Renal cortical epithelial cell (primary cell): Measurements from ENCODE around the gene WWOX. TPM values are rescaled to one million over a fixed set of nuclear protein-coding genes. Genes with fewer than 3 reads are reported as not detected.
A peak's percentile ranks its signal among the peaks of the same experiment; 100 is the strongest.

Experiments used
- DNase-seq: peaks from one replicate; pipeline ENCODE4 v3.0.0-alpha.2; 2011; ENCODE audit warnings: low read depth
- total RNA-seq: library from RNA; depleted of rRNA; stranded (reverse); fragments of >200 nt; gene quantifications from 2 replicates; pipeline ENCODE4 v1.2.3, GENCODE V29; 2014

Gene WWOX
- total RNA-seq, 1 donor from 2014 or later: 29.5 TPM

DNA sequence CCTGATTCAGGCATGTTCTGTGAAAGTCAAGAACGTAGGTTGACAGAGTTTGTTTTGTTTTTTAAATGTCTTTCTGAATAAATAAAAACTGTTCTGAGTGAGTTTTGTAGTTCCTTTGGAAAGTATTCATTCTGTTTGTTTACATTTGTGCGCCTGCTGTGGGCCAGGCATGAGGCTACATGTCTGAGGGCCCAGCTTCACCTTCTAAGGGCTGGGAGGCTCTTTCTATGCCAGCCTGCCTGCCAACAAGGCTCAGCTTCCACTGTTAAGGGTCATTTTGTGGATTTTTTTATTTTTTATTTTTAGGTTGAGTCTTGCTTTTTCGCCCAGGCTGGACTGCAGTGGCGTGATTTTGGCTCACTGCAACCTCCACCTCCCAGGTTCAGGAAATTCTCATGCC lies 6.1 kb downstream of the WWOX start:
- no peak for DNase-seq

DNA sequence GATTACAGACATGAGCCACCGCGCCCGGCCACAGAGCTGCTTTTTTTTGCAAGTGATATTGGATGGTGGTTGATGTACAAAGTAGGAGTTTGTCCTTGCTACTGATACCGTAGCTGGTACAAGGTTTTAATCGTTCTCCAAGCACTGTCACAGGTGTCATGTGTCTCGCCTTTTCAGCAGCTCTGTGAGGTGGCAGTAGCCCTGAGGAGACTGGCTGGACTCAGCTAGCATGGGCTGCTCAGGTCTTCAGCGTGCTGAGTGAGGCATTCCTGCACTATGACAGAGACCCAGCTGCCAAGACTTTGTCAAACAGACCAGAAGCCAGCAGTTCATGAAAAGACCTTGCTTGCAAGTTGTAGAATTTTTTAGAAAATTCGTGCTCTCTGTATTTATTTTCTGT lies 7.2 kb downstream of the WWOX start:
- DNase-seq: no peak

GRCh38 chr16:78108451-78108850 lies 9.0 kb downstream of the WWOX start:
- DNase-seq: no peak

GRCh38 chr16:78113258-78113657 lies 13.8 kb downstream of the WWOX start:
- DNase-seq: no peak

GRCh38 chr16:78115659-78116058 lies 16.2 kb downstream of the WWOX start:
- no peak for DNase-seq

DNA sequence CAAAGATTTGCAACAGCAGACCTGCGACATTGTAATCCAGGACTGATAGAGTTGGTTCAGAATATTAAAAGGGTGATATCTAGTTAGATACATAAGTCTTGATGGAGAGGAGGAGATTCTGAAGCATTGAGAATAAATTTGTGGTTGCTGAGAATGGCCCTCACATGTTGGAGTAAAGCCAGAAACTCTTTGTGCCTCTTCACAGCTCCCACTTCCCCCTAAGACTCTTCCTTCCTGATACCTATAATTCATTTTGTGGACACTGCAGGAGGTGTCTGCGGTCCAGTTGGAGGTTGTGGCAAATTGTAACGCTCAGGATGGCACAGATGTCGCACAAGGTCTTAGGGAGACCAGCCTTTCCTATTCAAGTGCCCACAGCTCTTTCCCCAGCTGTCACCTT lies 17.5 kb downstream of the WWOX start:
- DNase-seq: no peak

GRCh38 chr16:78117391-78117790 lies 17.9 kb downstream of the WWOX start:
- no peak for DNase-seq

GRCh38 chr16:78118469-78119025 lies 19.1 kb downstream of the WWOX start:
- no peak for DNase-seq

DNA sequence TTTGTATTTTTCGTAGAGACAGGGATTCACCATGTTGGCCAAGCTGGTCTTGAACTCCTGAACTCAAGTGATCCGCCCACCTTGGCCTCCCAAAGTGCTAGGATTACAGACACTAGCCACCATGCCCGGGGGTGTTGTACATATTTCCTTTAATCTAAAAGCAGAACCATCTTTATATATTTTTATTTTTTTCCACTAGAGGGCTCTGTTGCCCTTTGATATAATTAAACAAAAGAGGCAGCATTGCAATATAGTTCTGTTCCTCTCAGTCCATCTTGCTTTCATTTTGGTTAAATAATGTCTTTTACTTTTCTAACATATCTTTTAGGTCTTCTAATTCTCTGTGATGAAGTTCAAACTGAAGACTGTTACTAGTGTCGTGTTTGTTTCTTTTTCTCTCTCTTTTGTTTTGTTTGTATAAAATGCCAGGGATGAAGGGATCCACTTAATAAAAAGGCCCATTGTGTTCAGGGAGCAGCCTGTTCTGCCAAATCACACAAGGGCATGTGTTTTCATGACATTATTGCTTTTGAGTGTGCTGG lies 23.4 kb downstream of the WWOX start:
- peak; percentile 63 for DNase-seq

- no peak for DNase-seq
These were observed 25.8 kb downstream of the WWOX start for GRCh38 chr16:78125112-78125844.

GRCh38 chr16:78126662-78127061 lies 27.2 kb downstream of the WWOX start:
- DNase-seq: no peak

- DNase-seq: no peak
These were observed 27.7 kb downstream of the WWOX start for GRCh38 chr16:78127130-78127529.

GRCh38 chr16:78128913-78129312 lies 29.5 kb downstream of the WWOX start:
- no peak for DNase-seq

GRCh38 chr16:78129349-78129748 lies 29.9 kb downstream of the WWOX start:
- no peak for DNase-seq

DNA sequence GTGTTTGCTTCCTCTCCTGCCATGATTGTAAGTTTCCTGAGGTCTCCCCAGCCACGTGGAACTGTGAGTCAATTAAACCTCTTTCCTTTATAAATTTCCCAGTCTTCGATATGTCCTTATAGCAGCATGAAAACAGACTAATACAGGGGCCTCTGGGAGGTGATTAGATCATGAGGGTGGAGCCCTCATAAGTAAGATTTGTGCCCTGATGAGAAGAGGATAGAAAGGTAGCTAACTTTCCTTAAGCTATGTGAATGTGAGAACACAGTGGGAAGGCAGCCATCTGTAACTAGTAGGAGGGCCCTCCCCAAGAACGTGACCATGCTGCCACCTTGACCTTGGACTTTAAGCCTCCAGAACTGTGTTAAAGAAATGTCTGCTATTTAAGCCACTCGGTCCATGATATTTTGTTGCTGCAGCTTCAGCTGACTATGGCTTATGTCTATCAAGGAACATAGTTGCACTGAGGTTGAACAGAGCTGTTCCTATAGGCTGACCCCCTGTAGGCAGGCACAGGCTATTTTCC lies 30.7 kb downstream of the WWOX start:
- no peak for DNase-seq

DNA sequence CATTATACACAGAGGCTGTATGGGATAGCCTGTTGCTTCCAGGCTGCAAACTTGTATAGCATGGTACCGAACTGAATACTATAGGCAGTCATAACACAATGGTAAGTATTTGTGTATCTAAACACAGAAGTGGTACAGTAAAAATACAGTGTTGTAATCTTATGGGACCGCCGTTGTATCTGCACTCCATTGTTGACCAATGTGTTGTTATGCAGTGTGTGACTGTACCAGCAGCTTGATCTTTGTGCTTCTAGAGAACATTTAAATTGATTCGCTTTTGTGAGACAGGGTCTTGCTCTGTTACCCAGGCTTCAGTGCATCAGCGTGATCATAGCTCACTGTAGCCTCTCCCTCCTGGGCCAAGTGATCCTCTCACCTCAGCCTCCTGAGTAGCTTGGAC lies 31.5 kb downstream of the WWOX start:
- DNase-seq: no peak

DNA sequence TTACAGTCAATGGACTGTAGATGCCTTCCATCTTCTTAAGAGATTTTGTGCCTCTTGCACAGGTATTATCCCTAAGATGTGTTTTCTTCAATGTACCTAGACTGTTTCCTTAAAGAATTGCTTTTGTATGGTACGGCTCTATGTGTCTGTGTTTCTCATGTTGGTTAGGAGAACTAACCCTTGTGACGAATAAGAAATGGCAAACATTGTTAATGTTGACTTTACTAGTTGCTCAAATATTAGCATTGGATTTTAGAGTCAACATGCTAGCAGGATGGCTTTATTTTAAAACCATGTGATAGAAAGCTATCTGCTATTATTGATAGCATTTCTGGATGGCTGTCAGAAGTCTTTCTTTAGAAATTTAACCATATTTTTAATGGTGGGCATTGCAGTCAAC lies 34.5 kb downstream of the WWOX start:
- DNase-seq: no peak

DNA sequence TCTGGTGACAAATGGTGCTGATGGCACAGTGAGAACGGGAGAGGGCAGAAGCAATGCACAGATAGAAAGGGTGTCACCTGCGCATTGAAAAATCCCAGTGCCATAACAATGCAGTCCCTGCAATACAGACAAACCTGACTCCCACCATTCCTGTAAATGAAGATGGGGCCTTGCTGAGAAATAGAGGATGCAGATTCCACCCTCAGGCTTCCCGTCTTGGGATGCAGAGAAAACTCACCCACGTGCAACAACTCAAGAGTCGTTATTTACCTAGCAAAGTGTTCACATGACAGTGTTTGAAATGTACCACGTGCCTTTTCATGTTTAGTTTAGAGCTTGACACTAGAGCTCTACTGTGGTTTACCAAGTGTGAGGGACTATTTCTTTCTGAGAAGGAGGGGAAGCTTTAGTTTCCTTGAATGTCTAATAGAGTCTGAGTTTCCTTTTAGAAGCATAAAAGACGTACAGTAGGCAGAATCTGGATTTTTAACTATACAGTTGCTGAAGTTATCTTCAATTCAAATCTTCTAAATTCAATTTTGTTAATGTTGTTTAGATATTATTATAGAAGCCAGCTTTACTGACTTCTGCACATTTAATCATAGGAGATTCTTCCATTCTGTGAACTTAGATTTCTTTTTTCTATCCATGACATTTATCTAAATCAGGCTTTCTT lies 35.6 kb downstream of the WWOX start:
- DNase-seq: no peak

GRCh38 chr16:78137179-78137578 lies 37.7 kb downstream of the WWOX start:
- DNase-seq: no peak

DNA sequence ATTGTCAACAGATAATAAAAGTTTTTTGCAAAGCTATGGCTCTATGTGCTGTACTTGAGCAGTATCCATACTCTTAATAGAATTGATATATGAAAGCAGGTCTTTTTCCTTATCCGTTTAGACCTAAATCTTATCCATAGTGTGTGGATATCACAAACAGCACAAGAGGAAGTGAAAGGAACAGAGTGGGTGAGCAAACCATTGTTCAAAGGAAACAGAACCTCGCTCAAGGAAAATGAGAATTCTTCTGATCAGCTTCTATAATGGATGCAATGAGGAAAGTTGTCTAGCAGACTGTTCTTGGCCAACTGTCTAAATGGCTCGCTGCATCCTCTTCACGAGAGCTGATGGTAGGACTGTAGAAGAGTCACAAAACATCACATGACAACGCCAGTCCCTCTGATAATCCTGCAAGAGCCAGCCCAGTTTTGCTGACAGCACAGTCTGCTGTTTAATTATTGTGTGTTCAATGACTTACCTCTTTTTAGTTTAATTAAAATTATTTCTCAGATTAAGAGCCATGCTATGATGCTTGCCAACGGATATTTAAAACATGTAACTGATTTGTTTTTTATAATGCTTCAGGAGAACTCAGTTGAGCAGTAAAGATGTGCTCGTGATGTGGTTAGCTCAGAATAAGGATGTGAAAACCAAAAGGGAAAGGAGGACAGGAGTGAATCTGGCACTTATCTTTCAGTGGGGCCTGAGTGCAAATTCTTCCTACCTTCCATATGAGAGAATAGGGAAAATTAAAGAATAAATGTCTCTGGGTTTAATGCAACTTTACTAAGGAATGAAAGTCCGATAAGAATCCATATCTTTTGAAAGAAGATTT lies 38.5 kb downstream of the WWOX start:
- no peak for DNase-seq

DNA sequence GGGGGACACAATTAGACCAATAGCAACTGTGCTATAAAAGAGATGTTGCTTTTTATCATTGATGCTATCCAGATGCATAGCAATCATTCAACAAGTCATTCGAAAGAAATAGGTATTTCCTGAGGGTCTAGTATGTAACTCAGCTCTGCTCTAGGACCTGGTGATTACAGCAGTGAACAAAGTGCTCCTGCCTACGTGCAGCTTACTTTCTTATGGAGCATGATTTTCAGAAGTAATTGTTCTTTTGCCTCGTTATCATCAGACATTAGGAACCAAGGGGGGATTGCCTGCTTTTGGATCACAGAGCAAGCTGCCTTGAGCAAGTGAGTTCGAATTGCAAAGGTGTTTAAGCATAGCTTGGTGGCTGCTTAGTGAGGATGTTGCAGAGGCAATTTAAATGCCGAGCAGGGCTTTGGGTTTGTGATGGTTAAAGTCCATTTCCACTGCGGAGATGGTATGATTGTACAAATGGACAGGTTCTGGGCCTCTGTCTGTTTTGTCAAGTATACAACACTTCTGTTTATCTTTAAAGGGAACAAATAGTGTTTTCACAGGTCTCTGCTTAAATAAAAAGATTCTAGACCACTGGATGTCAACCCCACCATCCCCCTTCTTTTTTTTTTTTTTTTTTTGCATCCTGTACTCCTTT lies 41.5 kb downstream of the WWOX start:
- DNase-seq: no peak
